SKM-1 treated with dmso at 0.1 percent for 144 hours (cell line): ENCODE data around the gene UGT1A1.

Source experiments
- DNase-seq: peaks from one replicate; lab custom pipeline; 2025; ENCODE audit not compliant: unreplicated experiment; lab: John Stamatoyannopoulos, UW

UGT1A1 gene

DNA sequence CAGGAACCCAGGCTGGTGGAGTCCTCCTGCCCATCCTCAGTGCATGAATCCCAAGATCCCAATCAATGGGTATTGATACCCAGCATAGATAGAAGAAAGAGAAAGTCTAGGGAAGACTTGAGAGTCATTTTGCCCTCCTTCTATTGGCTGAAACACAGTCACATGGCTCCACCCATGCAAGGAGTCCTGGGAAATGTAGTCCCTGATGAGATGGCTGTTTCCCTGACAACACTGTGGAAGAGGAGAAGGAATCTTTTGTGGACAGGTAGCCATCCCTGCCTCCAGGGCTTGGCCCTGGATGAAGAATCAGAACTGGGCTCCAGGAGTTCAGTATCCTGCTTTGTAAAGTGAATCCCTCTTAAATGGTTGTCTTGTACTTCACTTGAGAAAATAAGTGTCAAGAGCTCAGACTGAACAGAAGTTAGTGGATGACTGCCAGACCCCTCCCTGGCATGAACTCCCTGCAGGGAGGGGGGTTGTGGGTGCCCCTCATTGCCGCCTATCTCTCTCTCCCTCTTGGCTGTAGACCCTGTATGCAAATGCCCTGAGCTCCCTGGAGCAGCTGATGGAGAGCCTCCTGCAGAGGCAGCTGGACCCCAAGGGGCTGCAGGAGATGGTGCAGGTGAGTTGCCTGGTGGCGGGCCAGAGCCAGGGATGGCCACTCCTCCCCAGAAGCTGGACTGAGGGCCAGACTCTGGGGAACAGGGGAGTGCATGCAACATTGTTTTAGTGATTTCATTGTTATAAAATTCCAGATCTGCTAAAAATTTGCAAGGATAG, 54.2 kb downstream of the UGT1A1 start:
- no peak for DNase-seq

DNA sequence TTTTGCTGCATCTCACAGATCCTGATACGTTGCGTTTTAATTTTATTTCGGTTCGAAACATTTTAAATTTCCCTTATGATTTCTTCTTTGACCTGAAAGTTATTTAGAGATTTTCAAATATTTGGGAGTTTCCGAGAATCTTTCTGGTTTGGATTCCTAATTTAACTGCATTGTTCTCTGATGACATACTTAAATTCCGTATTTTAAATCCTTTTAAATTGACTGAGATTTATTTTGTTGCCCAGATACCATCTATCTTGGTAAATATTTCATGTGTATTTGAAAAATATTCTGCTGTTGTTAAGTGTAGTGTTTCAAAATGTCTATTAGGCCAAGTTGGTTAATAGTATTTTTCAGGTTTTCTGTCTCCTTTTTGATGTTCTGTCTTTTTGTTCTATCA, 55.8 kb downstream of the UGT1A1 start:
- no peak for DNase-seq

DNA sequence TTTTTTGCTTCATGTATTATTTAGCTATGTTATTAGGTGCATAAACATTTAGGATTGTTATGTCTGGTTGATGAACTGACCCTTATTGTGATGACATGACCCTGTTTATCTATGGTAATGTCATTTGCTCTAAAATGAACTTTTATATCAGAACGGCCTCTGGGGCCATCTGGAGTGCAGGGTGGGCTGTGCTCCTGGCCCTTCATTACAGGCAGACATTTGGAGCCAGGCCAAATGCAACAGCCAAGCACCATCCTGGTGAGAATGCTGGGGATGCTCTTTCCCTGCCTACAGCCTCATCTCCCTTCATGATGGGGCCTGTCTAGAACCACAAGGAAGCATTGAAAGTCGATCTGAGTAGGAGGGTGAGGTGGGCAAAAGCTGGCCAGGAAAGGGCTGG, 56.3 kb downstream of the UGT1A1 start:
- no peak for DNase-seq

DNA sequence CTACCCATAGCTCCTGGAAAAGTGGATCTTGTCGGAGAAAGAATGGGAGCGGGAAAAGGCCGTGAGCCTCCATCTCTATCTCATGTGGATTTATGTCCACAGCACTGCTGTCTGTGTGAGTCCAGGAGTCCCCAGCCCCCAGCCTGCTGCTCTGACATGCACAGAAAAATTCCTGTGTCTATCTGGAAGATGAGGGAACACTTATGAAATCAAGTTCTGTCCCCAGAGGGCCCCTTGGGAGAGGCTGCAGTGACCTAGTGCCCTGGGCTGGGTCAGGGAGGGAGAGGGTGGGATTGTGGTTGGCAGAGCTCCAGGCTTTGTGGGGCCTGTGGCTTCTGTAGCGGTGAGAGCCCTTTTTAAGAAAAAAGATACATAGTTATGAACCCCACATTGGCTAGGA, 56.7 kb downstream of the UGT1A1 start:
- DNase-seq = no peak

DNA sequence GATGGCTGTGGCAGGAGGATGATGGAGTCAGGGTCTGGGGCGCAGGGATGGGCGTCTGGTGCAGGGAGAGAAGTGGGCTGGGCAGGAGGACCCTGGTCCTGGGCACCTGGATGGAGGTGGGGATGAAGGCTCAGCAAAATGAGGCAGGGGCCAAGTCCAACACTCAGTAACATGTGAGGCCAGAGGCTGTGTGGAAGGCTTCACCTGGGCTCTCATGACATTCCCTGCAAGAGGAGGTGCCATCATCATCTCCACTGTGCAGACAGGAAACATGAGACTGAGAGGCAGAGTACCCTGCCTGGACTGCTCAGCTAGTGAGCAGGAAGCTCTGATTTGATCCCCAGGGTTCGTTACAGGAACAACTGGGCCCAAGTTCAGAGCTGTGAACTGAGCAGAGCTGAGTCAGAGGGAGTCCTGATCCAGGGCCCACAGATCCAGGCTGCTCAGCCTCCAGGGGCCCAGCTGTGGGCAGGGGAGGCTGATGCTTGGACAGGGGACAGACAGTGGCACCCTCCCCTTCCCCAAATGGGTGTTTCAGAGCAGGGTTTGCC, 57.4 kb downstream of the UGT1A1 start:
- no peak for DNase-seq

DNA sequence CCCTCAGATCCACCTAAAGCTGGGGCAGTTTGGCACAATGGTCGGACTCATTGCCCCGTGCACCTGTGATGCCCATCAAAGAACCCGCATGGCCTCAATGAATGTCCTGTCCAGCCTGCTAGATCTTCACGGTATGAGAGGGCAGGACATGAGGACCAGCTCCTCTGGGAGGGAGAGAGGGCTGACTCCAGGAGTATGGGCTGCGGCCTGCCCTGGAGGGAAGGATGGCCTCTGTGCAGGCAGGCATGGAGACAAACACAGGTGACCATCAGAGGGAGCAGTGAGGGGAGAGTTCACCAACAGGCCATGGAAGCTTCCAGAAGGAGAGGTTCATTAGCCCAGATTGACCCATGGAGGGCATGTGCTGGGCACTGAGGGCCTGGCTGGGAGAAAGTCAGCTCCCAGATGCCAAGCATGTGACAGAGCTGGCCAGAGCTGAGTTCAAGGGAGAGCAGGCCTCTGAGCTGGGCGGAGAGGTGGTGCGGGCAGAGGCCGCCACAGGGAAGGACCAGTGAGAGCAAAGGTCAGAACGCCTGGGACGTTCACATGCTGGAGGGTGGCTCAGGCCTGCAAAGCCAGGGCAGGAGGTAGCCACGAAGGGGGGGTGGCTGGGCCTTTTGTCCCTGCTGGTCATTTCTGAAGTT, 58.0 kb downstream of the UGT1A1 start:
- no peak for DNase-seq

DNA sequence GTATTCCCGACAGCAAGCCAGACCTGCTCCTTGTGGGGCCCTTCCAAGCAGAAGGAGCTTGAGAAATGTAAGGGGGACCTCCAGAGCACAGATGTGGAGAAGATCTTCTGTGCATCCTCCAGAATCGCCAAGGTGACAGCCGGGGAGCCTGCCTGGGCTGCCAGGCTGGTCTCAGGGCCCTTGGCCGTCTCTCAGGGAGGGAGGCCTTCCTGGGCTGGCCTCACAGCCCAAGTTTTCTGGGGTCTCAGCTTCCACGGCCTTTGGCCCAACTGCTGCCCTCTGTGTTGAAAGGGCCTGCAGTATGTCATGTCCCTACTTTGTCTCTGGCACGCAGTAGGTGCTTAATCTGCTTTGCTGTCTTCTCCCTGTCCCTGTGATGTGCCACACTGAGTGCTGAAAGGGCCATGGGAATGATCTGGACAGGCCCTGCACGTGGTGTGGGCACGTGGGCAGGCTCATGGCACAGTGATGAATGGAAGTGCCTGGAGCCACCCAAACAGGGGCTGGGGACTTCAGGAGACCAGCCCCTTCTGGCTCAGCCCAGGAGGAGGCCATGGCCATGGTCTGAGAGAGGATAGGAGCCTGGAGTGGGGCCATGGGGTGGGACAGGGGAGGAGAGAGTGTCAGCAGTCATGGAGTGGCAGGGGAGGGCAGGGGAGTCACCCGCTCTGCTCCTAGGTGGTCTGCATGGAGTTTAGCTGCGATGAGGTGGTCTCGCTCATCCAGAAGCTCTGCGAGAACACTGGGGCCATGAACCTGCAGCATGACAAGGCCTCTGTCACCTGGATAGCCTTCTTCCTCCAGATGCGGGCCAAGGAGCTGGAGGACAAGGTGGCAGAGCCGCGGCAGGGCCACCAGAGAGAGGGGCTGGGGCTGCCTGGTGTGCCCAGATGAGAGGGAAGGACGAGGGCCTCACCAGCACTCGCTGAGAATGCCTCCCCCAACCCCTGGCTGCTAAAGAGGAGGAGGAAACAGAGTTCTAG, 58.9 kb downstream of the UGT1A1 start:
- no peak for DNase-seq

DNA sequence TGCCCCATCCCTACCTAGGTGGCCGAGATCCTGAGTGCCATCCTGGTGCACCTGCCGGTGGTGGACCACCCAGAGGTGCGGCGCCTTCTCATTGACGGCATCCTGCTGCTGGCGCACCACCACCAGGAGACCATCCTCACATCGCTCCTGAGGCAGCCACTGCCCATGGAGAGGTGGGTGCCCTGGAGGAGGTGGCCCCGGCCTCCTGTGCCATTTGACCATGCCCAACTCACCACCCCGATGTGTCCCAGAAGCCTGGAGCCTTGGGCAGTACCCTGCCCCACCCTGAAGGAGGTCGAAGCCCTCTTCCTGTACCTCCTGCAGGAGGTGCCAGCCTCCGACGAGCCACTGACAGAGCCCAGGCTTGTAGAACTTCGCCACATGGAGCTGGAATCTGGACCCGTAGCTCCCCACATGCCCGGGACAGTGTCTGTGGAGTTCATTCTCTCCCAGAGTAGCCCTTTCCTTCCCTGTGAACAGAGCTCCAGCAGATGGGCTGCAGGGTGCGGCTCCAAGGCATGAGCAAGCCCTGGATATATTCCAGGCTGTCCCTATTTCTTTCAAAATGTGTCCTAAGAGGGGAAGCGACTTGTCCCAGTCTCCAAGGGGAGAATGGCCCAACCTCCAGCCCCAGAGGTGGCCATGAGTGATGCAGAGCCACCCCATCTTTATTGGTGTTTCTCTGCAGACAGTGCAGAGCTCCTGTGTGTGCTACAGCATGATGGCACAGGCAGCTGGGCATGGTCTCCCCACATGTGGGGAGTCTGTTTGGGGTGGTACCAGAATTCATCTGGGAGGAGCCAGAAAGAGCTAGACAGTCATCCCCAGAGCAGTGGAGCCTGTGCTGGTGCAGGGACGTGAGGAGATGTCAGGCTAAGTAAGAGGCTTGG, 60.1 kb downstream of the UGT1A1 start:
- DNase-seq = no peak

DNA sequence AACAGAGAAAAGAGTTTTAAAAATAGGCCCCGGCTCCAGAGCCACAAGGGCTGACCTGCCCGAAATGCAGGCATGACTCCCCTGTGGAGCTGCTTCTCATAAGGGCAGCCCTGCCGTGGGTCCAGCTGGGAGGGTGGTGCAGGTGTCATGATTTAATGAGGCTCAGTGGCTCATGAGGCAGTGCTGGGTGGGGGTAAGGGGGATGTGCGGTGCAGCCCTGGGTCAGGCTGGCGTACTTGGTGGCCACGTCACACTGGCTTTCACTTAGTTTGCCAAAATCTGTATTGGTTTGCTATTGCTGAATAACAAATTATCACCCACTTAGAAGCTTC, 60.7 kb downstream of the UGT1A1 start:
- DNase-seq = no peak

DNA sequence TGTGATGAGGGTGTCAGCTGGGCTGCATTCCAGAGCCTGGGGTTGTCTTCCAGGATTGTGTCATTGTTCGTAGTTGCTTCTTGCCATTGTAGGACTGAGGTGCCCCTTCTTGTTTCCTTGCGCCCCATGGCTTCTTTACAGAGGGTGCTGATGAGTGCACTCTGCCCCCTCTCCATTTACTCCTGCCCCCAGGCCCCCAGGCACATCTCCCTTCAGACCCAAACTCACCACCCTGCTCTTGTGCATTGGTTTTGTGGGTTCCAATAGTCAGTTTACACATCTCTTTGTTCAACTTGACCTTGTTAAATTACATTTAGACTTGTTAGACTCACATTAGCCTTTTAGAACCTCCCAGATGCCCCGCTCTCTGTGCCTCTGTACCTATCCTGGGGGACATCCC, 61.1 kb downstream of the UGT1A1 start:
- DNase-seq = no peak

DNA sequence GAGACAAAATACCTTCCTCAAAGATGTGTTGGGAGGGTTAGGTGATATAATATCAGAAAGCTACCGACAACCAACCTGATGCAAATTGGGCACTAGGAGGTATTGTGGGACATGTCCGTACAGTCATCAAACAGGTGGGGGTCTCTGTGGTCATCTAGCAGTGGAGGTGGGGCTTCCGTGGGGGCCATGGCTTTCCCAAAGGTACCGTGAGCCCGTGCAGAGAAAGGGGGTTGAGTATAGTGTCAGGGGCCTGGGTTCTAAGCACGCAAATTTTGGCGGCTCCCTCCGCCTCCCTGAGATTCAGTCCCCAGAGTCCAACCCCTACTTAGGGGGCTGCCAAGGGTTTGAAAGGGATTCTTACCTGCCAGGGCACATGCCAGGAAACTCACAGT, 61.6 kb downstream of the UGT1A1 start:
- no peak for DNase-seq

DNA sequence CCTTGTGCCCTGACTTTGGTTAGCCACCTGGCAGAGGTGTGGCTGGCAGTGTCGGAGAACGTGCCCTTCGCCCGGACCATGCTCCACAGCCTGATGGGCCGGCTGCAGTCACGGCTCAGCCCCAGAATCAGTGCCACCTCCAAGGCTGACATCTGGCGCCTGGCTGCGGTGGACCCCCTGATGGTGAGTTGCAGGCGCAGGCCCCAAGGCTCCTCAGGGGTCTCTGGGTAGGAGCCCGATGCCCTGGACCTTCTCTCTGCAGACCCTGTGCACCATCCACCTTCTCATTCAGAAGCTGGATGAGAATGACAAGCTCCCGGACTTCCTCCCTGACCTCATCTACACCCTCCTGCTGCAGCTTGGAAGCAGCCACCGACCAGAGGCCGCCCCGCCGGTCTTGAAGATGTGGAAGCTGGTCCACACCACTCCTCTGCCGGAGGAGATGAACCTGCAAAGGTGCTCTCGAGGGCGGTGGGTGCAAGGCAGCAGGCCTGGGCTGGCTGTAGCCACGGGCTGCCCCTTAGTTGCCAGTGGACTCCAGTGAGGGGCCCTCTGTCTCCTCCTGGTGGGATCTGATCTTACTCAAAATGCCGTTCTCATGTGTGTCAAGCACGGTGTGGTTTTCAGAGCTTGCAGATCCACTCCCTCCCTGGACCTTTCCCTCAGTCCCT, 62.2 kb downstream of the UGT1A1 start:
- DNase-seq = no peak
